Activated CD8-positive, alpha-beta memory T cell treated with anti-CD3 and anti-CD28 coated beads, Interleukin-2, amount 50 U/mL, for 1 hour (primary cell): Measurements from ENCODE around the gene HENMT1.

Experiments used
- DNase-seq: peaks from one replicate; pipeline ENCODE4 v3.0.0-alpha.2; 2020; ENCODE audit errors: extremely low read depth

HENMT1 gene

DNA sequence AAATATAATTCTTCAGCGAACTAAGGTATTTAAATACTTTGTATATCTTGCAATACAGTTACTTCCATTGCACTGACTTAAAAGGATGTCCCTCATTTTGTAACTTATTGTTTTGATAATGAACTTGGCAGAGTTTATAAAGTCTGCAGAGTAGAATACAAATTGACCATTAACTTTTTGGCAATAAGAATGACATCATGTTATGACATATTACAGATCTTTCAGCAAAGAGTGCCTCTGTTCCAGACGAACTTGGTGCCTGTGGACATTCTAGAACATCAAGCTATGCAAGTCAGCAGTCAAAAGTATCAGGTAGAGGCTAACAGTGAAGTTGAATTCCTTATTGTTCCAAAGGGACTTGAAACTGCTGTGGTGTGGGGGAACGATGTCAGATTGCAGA is 32.9 kb downstream of the HENMT1 start:
- no peak for DNase-seq

GRCh38 chr1:108627256-108627655 is 33.6 kb downstream of the HENMT1 start:
- DNase-seq, result no peak

GRCh38 chr1:108624069-108624468 is 36.8 kb downstream of the HENMT1 start:
- DNase-seq, result no peak

DNA sequence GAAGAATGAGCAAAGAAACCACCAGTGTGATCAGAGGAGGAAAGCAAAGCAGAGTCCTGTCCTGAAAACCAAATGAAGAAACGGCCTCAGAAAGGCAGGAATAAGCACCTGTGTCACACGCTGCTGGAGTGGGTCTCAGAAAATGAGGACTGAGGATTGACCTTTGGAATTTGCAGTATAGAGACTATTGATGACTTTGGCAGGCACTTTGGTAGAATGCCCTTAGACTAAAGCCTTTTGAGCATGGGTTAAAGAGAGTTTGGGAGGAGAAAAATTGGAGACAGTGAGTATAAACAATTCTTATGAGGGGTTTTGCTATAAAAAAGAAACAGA is 43.2 kb downstream of the HENMT1 start:
- DNase-seq, result no peak

DNA sequence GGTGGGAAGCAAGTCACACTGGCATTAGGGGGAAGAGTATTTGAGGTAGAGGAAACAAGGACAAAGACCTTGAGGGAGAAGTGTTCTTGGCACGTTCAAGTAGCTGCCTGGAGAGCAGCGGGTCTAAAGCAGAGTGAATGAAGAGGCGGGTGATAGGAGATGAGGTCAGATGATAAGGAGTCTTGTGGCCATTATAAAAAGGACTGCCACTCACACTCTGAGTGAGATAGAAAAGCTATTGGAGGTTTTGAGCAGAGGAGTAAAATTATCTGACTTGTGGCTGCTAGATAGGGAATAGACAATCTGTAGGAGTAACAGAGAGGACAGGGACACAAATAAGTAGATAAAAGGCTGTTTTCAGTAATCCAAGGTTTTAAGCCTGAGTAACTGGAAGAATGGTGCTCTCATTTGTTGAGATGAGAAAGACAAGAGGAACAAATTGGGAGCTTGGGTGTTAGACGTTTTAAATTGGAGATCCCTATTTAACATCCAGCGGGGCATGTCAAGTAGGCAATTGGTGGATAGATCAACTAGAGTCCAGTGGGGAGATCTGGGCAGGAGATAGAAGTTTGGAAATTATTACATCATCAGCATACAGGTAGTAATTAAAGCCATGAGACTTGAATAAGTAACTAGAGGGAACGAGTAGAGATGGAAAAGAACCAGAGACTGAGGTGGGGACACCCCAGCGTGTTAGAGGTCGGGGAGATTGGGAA is 43.7 kb downstream of the HENMT1 start:
- DNase-seq, result no peak

- DNase-seq, result no peak
Observed at GRCh38 chr1:108615544-108615943, 45.3 kb downstream of the HENMT1 start.

- DNase-seq, result no peak
Observed at GRCh38 chr1:108612496-108612895, 48.4 kb downstream of the HENMT1 start.

GRCh38 chr1:108611984-108612383 is 48.9 kb downstream of the HENMT1 start:
- no peak for DNase-seq

- no peak for DNase-seq
Observed at GRCh38 chr1:108610073-108610472, 50.8 kb downstream of the HENMT1 start.

GRCh38 chr1:108609483-108610049 is 51.3 kb downstream of the HENMT1 start:
- no peak for DNase-seq

- DNase-seq, result no peak
Observed at GRCh38 chr1:108606478-108606877, 54.4 kb downstream of the HENMT1 start.

- DNase-seq, result no peak
Observed at GRCh38 chr1:108605633-108606032, 55.3 kb downstream of the HENMT1 start.

- no peak for DNase-seq
Observed at GRCh38 chr1:108601708-108602410, 59.0 kb downstream of the HENMT1 start.

GRCh38 chr1:108600504-108600903 is 60.4 kb downstream of the HENMT1 start:
- DNase-seq, result no peak

GRCh38 chr1:108598340-108598739 is 62.6 kb downstream of the HENMT1 start:
- no peak for DNase-seq
